ACHN (cell line): ENCODE results near the gene RHOA.
"Not testable (repeated sequence)": the region's sequence is repeated elsewhere in the genome, so short reads cannot be mapped to it uniquely, and the experiment has no call there.

ENCODE experiments used
- DNase-seq: peaks from one replicate; pipeline ENCODE4 v3.0.0-alpha.2; 2015
- in situ Hi-C: cut with HindIII; loops from 2 replicates; pipeline ENCODE4 v1.10.0; 2017; ENCODE audit warnings: low sequenced_read_pairs, low pct_ligation_motif_present, low pct_unique_long_range_greater_than_20kb

The RHOA gene

DNA sequence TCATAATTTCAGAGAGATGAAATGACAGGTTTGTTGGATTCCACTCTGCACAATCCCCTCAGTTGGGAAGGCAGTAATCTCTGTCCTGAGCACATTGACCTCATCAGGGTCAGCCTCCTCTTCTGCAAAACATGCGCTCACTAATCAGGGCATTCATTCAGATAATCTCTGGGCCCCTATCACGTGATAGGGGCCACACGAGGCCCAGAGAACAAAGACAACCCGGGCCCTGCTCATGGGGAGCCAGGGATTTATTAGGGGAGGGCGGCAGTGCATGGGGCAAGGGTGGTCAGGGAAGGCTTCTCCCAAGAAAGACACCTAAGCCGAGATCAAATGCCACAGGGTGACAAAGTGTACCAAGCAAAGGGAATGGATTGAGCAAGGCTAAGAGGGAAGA is 1.6 kb upstream of the RHOA start:
- DNase-seq = no peak
- in situ Hi-C loops = no loop called here

DNA sequence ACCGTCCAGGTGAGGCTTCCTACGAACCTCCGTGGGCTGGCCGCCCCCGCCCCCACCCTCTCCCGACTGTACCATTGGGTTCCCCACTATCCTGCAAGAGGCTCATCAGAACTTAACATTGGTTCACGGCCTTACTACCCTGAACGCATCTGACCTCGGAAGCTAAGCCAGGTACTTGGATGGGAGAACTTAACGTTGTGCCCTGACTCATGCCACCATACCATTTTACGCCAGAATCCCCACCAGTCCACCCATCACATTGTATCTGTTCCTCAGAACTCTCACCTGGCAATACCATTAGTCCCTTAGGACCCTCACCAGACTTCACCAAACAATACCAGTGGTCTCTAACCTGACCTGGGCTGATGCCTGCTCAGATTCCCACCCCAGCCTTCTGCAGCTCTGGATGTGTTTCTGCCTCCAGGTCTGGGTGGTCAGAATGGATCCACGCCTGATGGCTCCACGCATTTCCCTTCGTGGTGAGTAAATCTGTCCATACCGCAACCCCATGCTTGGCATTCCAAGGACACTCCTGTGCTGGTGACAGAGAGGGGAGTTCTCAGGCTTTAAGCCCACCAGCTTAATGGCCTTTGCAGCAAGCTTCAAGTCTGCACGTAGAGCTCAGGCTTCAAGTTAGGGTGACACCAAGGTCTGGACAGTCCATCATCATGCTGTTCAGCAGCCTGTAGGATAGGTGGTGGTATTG is 1.0 kb upstream of the RHOA start:
- in situ Hi-C loops = no loop called here
- no peak for DNase-seq

- no peak for DNase-seq
- in situ Hi-C loops = no loop called here
Measured at GRCh38 chr3:49411535-49411967, 225 bp downstream of the RHOA start.

- in situ Hi-C loops = no loop called here
- DNase-seq = peak; percentile 42
Measured at GRCh38 chr3:49410846-49411534, 786 bp downstream of the RHOA start.

DNA sequence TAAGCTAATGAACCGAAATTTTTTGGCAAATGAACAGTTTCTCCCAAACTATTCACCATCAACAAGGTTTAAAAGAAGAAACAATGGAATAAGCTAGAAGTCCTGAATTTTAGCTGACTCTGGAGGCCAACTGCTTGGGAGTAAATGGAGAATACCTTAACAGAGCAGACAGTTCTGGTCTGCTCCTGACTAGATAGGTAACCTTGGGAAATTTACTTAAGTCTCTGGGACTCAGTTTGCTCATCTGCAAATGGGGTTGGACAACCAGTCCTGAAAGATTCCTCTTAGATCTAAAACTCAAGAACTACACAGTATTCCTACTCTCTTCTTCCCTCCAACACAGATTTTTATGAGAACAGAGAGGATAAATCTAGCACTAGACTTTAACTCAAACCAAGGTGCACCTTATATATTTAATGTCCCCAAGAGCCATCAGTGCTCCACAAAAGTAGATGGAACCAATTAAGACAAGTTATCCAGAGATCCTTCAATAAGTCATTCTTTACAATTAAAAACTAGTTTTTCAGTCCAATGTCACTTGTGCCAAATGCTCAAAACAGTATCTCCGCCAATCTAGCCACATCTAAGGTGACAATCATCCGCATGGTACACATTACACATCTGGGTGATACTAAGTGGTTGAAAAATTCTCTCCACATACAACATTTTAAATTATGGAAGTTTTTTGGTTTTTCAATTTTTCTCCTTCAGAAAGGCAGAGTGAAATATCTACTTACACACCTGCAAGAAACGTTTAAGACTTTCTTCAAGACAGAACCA is 1.5 kb downstream of the RHOA start:
- in situ Hi-C loops = no loop called here
- no peak for DNase-seq

- no peak for DNase-seq
- in situ Hi-C loops = no loop called here
Measured at GRCh38 chr3:49406571-49407565, 4.9 kb downstream of the RHOA start.

GRCh38 chr3:49405570-49405969 is 6.2 kb downstream of the RHOA start:
- in situ Hi-C loops = not testable (repeated sequence)

GRCh38 chr3:49403891-49404290 is 7.9 kb downstream of the RHOA start:
- in situ Hi-C loops = no loop called here
- no peak for DNase-seq

More at GRCh38 chr3:49405570-49405969, 6.2 kb downstream of the RHOA start:
- not testable (repeated sequence) for DNase-seq

DNA sequence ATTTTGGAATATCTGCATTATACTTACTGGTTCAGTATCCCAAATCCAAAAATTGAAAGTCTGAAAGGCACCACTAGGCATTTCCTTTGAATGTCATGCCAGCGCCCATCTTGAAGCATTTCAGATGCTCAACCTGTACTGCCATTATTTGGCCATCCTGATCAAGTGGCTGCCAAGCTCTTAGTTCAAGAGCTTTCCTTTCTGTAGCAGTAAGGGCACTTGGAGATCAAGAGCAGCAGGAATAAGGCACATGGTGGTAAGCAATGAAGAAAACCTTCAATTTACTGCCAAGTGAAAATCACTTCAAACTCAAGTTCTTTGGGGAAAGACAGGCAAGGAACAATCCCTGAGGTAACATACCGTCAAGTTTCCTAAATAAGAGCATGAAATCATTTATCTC is 10.0 kb downstream of the RHOA start:
- DNase-seq = no peak
- in situ Hi-C loops = no loop called here

- DNase-seq = no peak
- in situ Hi-C loops = no loop called here
Measured at GRCh38 chr3:49399461-49399860, 12.3 kb downstream of the RHOA start.

DNA sequence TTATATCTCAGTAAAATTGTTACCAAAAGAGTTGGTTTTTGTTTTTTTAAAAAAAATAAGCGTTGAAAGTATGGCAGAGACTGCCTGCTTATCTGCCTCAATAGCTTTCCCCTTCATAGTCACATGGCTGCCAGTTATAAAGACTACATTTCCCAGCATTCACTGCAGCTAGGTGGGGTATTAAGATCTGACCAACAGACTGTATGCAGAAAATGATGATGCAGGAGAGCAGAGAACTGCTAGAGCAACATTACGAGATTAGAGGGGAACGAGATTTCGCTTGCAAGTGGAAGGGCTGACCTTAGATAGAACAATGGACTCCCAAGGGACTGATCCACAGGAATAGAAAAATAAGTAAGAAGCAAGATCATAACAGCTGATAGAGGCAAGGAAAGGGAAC is 14.3 kb downstream of the RHOA start:
- peak; percentile 18 for DNase-seq
- in situ Hi-C loops = no loop called here

GRCh38 chr3:49391310-49391709 is 20.5 kb downstream of the RHOA start:
- in situ Hi-C loops, DNase-seq: not testable (repeated sequence)

- no peak for DNase-seq
- in situ Hi-C loops = no loop called here
Measured at GRCh38 chr3:49389297-49389696, 22.5 kb downstream of the RHOA start.

DNA sequence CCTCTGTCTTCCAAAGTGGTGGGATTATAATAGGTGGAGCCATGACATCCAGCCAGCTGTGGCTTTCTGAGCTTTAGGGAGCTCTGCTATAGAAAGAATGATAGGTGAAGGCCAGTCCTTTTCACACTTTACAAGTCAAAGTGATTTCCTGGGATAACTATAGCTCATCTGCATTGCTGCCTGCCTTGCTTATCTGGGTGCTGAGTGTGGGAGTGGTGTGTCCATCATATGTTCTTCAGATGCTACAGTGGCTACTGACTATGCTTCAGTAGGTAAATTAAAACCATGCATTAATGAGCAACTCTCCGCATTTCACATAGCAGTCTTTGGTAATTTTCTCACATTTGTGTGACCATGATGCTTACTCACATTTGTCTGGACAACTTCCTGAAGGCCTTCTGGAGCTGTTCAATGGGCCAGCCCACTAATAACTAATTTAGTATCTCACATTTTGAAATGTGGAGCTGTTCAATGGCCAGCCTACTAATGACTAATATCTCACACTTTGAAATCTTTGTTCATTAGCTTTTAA is 23.4 kb downstream of the RHOA start:
- in situ Hi-C loops = no loop called here
- no peak for DNase-seq

GRCh38 chr3:49387721-49388120 is 24.1 kb downstream of the RHOA start:
- in situ Hi-C loops = no loop called here
- DNase-seq = no peak

DNA sequence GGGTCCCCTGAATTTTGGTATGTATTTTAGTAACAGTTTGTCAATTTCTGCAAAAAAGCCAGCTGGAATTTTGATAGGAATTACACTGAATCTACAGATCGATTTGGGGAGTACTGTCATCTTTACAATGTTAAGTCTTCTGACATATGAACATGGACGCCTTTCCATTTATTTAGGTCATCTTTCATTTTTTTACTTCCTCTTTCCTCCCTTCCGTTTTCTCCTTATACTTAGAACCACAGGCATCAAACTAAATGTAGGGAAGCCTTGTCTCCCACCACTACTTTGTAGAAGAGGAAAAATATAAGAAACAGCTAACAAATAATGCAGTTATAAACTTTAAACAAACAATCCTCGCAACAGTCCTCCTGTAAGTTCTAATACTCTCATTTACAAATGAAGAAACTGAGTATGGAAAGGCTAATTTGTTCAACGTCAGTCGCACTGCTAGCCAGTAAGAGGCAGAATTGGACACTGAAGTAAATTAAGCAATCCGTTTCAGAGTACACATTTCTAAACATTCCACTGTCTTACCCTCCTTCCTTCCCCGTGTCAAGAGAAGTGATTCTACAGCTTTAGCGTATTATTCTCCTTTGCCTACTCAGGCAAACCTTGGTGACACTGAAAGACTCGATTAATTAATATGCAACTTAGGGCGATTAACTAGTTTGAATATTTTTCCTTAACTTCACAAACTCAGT is 25.6 kb downstream of the RHOA start:
- DNase-seq = no peak

DNA sequence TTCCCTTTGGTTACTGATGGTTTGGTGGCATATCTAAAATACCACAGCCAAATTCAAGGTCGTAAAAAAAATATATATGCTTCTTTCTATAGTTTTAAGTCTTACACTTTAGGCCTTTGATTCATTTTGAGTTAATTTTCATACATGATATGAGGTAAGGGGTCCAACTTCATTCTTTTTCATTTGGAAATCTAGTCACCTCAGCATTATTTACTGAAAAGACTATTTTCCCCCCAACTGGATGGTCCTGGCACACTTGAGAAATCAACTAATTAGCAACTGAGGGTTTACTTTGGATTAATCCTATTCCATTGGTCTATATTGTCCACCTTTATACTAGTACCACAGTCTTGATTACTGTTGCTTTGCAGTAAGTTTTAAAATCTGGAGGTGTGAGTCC is 26.2 kb downstream of the RHOA start:
- no peak for DNase-seq
- in situ Hi-C loops = no loop called here

More for the DNA sequence above, 25.6 kb downstream of the RHOA start:
- in situ Hi-C loops = no loop called here

DNA sequence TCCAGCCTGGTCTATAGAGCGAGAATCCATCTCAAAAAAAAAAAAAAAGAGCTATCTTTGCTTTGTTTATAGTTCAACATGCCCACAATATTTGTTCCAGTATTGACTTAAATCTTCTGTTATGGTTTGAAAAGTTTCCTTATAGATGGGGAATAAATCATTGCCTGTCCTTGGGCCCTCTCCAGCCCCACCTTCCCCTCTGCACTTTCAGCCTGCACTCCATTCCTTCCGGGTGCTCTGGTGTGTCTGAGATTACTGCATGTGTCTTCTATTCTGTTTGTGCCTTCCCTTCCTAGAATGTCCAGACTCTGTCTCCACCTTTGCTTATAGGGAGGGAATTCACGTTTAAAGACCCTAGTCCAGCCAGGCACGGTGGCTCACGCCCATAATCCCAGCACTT is 28.4 kb downstream of the RHOA start:
- in situ Hi-C loops = no loop called here
- DNase-seq = no peak
